Neural cell (in vitro differentiated cells): ENCODE measurements around the gene UQCC2. TPM values are rescaled to one million over a fixed set of nuclear protein-coding genes. Genes with fewer than 3 reads are reported as not detected.

Experiments used
- H2AFZ ChIP-seq: fragments of 200-600, 300-800 bp; sonication (generic), shearing (Covaris generic); 2 replicates; pipeline ENCODE4 v1.6.0; 2014; ENCODE audit warnings: low read depth, mild to moderate bottlenecking, antibody characterized with exemption, low read length, moderate library complexity
- H3F3A ChIP-seq: fragments of 200-600 bp; shearing (Covaris generic); 2 replicates; pipeline ENCODE4 v1.6.1; 2016; ENCODE audit warnings: mild to moderate bottlenecking, moderate library complexity, mixed read lengths, antibody characterized with exemption, low read length; ENCODE audit not compliant: insufficient read depth, poor library complexity, severe bottlenecking
- H3K27ac ChIP-seq: fragments of 200-600, 300-800 bp; sonication (generic), shearing (Covaris generic); 2 replicates; pipeline ENCODE4 v1.5.1; 2014; ENCODE audit warnings: mild to moderate bottlenecking, low read length, moderate library complexity
- H3K27me3 ChIP-seq: fragments of 300-800, 200-600 bp; sonication (generic), shearing (Covaris generic); 2 replicates; pipeline ENCODE4 v1.6.0; 2014; ENCODE audit warnings: mild to moderate bottlenecking, low read depth, low read length, moderate library complexity; ENCODE audit not compliant: insufficient read depth
- H3K36me3 ChIP-seq: fragments of 300-800, 200-600 bp; sonication (generic), shearing (Covaris generic); 2 replicates; pipeline ENCODE4 v1.5.1; 2014; ENCODE audit warnings: mild to moderate bottlenecking, antibody characterized with exemption, low read length, moderate library complexity; ENCODE audit not compliant: insufficient read depth
- H3K4me2 ChIP-seq: fragments of 300-800, 200-600 bp; sonication (generic), shearing (Covaris generic); 2 replicates; pipeline ENCODE4 v1.6.0; 2014; ENCODE audit warnings: mild to moderate bottlenecking, low read length
- H3K4me3 ChIP-seq: fragments of 300-800, 200-600 bp; sonication (generic), shearing (Covaris generic); 2 replicates; pipeline ENCODE4 v1.5.1; 2014; ENCODE audit warnings: mild to moderate bottlenecking, low read length, moderate library complexity
- H3K79me2 ChIP-seq: fragments of 200-600 bp; shearing (Covaris generic); replicated peaks from 2 replicates; pipeline ENCODE4 v1.6.0; 2014; ENCODE audit warnings: mild to moderate bottlenecking, low read length, moderate library complexity; ENCODE audit not compliant: insufficient read depth
- H3K9ac ChIP-seq: fragments of 300-800, 200-600 bp; sonication (generic), shearing (Covaris generic); 2 replicates; pipeline ENCODE4 v1.6.1; 2016; ENCODE audit warnings: mild to moderate bottlenecking, low read length, mixed read lengths
- H3K9me2 ChIP-seq: fragments of 200-600 bp; shearing (Covaris generic); 2 replicates; pipeline ENCODE4 v1.6.1; 2016; ENCODE audit warnings: mild to moderate bottlenecking, low read length, mixed read lengths; ENCODE audit not compliant: insufficient read depth
- H3K9me3 ChIP-seq: fragments of 200-600, 300-800 bp; sonication (generic), shearing (Covaris generic); 2 replicates; pipeline ENCODE4 v1.6.1; 2016; ENCODE audit warnings: mild to moderate bottlenecking, mixed run types, low read length, moderate library complexity, mixed read lengths
- H4K20me1 ChIP-seq: fragments of 200-600 bp; shearing (Covaris generic); 2 replicates; pipeline ENCODE4 v1.6.1; 2016; ENCODE audit warnings: mild to moderate bottlenecking, mixed run types; ENCODE audit not compliant: insufficient read depth
- EP300 ChIP-seq: fragments of 450-650 bp; conservative IDR thresholded peaks from 2 replicates; pipeline ENCODE4 v1.6.1; 2014; ENCODE audit warnings: antibody characterized with exemption, mild to moderate bottlenecking, moderate library complexity; ENCODE audit not compliant: poor library complexity, severe bottlenecking
- EZH2 ChIP-seq: fragments of 200-600, 300-800 bp; shearing (Covaris generic), sonication (generic); IDR thresholded peaks from 2 replicates; pipeline ENCODE4 v1.6.1; 2014; ENCODE audit warnings: antibody characterized with exemption, low read length, borderline replicate concordance, mild to moderate bottlenecking; ENCODE audit not compliant: insufficient read depth, poor library complexity, severe bottlenecking
- MXI1 ChIP-seq: fragments of 450-650 bp; conservative IDR thresholded peaks from 2 replicates; pipeline ENCODE4 v1.6.1; 2014; ENCODE audit warnings: antibody characterized with exemption, mild to moderate bottlenecking; ENCODE audit not compliant: poor library complexity, severe bottlenecking
- POLR2AphosphoS5 ChIP-seq: IDR thresholded peaks from 2 replicates; pipeline ENCODE4 v1.6.1; 2012
- RAD21 ChIP-seq: fragments of 450-650 bp; conservative IDR thresholded peaks from 2 replicates; pipeline ENCODE4 v1.6.1; 2014; ENCODE audit warnings: antibody characterized with exemption, mild to moderate bottlenecking, moderate library complexity
- SMC3 ChIP-seq: fragments of 450-650 bp; conservative IDR thresholded peaks from 2 replicates; pipeline ENCODE4 v1.6.1; 2014; ENCODE audit warnings: antibody characterized with exemption, mild to moderate bottlenecking, moderate library complexity; ENCODE audit not compliant: poor library complexity
- TAF1 ChIP-seq: IDR thresholded peaks from 2 replicates; pipeline ENCODE4 v1.6.1; 2012; ENCODE audit warnings: low read depth
- polyA plus RNA-seq: library from polyadenylated mRNA; depleted of rRNA; stranded (reverse); fragments of >200 nt; gene quantifications from 2 replicates; pipeline ENCODE4 v1.2.3, GENCODE V29; 2014
- TF ChIP-seq, protein P1 (sequence below): IDR thresholded peaks from 2 replicates; pipeline ENCODE4 v1.6.1; 2012; ENCODE audit warnings: borderline replicate concordance
- TF ChIP-seq, protein P2 (sequence below): fragments of 450-650 bp; IDR thresholded peaks from 2 replicates; pipeline ENCODE4 v1.5.1; 2014; ENCODE audit warnings: antibody characterized with exemption, mild to moderate bottlenecking, moderate library complexity; ENCODE audit not compliant: poor library complexity, severe bottlenecking

UQCC2 gene
- polyA plus RNA-seq, 1 donor from 2014 or later: 123 TPM

DNA sequence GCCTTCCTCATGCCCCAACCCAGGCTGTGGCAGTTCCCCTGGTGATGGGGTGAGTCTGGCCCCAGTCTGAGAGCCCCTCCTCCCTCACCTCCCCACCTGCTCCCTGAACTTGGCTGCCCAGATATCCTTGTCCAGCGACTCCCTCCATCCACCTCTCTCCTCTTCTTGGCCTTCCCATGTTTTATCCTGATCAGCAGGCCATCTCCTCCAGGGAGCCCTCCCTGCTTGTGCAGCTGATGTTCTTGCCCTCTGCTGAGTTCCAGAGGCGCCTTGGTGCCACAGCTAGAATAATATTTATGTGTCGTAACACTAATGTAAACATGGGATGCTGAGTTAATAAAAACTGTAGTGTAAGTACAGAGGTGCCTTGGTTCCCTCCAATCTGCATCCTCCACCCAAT lies 45.6 kb upstream of the UQCC2 start:
- no peaks in the 10 kb centered on the region for H3F3A ChIP-seq
- H4K20me1 ChIP-seq: no peaks in the 10 kb centered on the region
- TF ChIP-seq TAF1 (no peak), RAD21 (no peak)
- TF ChIP-seq, protein P1, sequence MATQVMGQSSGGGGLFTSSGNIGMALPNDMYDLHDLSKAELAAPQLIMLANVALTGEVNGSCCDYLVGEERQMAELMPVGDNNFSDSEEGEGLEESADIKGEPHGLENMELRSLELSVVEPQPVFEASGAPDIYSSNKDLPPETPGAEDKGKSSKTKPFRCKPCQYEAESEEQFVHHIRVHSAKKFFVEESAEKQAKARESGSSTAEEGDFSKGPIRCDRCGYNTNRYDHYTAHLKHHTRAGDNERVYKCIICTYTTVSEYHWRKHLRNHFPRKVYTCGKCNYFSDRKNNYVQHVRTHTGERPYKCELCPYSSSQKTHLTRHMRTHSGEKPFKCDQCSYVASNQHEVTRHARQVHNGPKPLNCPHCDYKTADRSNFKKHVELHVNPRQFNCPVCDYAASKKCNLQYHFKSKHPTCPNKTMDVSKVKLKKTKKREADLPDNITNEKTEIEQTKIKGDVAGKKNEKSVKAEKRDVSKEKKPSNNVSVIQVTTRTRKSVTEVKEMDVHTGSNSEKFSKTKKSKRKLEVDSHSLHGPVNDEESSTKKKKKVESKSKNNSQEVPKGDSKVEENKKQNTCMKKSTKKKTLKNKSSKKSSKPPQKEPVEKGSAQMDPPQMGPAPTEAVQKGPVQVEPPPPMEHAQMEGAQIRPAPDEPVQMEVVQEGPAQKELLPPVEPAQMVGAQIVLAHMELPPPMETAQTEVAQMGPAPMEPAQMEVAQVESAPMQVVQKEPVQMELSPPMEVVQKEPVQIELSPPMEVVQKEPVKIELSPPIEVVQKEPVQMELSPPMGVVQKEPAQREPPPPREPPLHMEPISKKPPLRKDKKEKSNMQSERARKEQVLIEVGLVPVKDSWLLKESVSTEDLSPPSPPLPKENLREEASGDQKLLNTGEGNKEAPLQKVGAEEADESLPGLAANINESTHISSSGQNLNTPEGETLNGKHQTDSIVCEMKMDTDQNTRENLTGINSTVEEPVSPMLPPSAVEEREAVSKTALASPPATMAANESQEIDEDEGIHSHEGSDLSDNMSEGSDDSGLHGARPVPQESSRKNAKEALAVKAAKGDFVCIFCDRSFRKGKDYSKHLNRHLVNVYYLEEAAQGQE: no peak
- H2AFZ ChIP-seq: no peak overlapping the region
- no peak overlapping the region for H3K27ac ChIP-seq
- no peaks in the 10 kb centered on the region for H3K27me3 ChIP-seq
- no peaks in the 10 kb centered on the region for H3K9me3 ChIP-seq
- no peaks in the 10 kb centered on the region for H3K9me2 ChIP-seq
- H3K36me3 ChIP-seq: no peaks in the 10 kb centered on the region
- H3K79me2 ChIP-seq: no peaks in the 10 kb centered on the region
- no peak overlapping the region for H3K9ac ChIP-seq
- H3K4me2 ChIP-seq: no peak overlapping the region
- no peak overlapping the region for H3K4me3 ChIP-seq

DNA sequence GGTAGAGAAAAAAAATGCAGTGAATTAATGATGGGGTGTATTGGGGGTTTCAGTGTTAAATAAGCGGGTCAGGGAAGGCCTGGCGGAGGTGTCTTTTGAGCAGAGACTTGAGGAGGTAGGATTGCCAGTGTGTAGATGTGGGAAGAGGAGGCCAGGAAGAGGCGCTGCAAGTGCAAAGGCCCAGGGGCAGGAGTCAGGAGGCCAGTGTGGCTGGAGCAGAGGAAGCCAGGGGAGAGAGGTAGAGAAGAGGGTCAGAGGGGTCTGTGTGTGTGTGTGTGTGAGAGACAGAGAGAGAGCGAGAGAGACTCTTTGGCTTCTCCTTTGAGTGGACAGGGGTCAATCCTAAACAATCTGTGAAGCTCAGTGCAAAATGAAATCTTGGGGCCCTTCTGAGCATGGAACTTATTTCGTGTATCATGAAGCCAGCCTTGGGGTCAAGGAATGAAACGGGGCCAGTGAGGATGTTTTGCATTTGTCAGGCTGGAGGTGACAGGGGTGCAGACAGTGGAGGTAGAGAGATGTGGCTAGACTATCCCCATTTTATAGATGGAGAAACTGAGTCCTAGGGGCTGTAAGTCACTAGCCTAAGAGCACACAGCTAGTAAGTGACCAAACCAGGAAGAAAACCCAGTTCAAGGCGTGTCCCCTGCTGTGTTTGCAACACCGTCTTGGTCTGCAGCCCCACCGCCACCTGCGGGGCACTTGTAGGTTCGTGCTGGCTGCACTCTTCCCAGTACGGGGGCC lies 44.9 kb upstream of the UQCC2 start:
- Histone ChIP-seq H3K36me3 (no peaks in the 10 kb centered on the region), H3F3A (no peaks in the 10 kb centered on the region), H3K27ac (no peak overlapping the region), H3K4me2 (no peak overlapping the region), H3K27me3 (no peaks in the 10 kb centered on the region), H3K9me2 (no peaks in the 10 kb centered on the region), H3K9me3 (no peaks in the 10 kb centered on the region), H3K9ac (no peak overlapping the region), H3K4me3 (no peak overlapping the region), H4K20me1 (no peaks in the 10 kb centered on the region), H3K79me2 (no peaks in the 10 kb centered on the region), H2AFZ (no peak overlapping the region)
- TF ChIP-seq POLR2AphosphoS5 (no peak), TAF1 (no peak), RAD21 (no peak), MXI1 (no peak), SMC3 (no peak), EZH2 (no peak), EP300 (no peak)
- TF ChIP-seq, protein P2, sequence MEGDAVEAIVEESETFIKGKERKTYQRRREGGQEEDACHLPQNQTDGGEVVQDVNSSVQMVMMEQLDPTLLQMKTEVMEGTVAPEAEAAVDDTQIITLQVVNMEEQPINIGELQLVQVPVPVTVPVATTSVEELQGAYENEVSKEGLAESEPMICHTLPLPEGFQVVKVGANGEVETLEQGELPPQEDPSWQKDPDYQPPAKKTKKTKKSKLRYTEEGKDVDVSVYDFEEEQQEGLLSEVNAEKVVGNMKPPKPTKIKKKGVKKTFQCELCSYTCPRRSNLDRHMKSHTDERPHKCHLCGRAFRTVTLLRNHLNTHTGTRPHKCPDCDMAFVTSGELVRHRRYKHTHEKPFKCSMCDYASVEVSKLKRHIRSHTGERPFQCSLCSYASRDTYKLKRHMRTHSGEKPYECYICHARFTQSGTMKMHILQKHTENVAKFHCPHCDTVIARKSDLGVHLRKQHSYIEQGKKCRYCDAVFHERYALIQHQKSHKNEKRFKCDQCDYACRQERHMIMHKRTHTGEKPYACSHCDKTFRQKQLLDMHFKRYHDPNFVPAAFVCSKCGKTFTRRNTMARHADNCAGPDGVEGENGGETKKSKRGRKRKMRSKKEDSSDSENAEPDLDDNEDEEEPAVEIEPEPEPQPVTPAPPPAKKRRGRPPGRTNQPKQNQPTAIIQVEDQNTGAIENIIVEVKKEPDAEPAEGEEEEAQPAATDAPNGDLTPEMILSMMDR: no peak
- TF ChIP-seq, protein P1: no peak
